ENCODE data around the gene ATP23. TPM values are rescaled to one million over a fixed set of nuclear protein-coding genes. Genes with fewer than 3 reads are reported as not detected.

Gene ATP23
- total RNA-seq, 1 experiment from 2014 or later = 12.8 TPM

GRCh38 chr12:57897286-57897974, 43.9 kb upstream of the ATP23 start:
- Mint-ChIP-seq H3K27me3 (ENCODE audit: unreplicated experiment) (no peaks in the 10 kb centered on the region), H3K9me3 (ENCODE audit: low read depth, unreplicated experiment) (no peaks in the 10 kb centered on the region), H3K27ac (ENCODE audit: unreplicated experiment) (no peak overlapping the region), H3K4me3 (ENCODE audit: low read depth, unreplicated experiment) (peak overlapping the region; percentile 71), H3K4me1 (ENCODE audit: low read depth, unreplicated experiment) (peaks cover 36% of the 10 kb centered on the region), H3K36me3 (ENCODE audit: insufficient read depth, unreplicated experiment) (peaks cover 6% of the 10 kb centered on the region)
- CTCF ChIA-PET = interaction anchor here (0.6 to 2.0 kb wide), 10 partner anchors 20 to 138 kb away, joined by 3 to 7 read pairs (median 4); no protein-coding TSS in a partner anchor
- BruUV-seq (replicated peaks) = no TSS peak
- intact Hi-C loops (cut with micrococcal nuclease; ENCODE audit: unreplicated experiment) = no loop called here
- DNase-seq = no peak
- no peak for TF ChIP-seq CTCF (IDR thresholded peaks at IDR 0.05; ENCODE audit: unreplicated experiment)

GRCh38 chr12:57898308-57898970, 42.9 kb upstream of the ATP23 start:
- no peak for DNase-seq
- CTCF ChIA-PET = interaction anchor here (0.6 to 1.8 kb wide), 4 partner anchors 8 to 61 kb away, joined by 3 to 6 read pairs (median 4); no protein-coding TSS in a partner anchor

GRCh38 chr12:57899010-57899662, 42.2 kb upstream of the ATP23 start:
- CTCF ChIA-PET = interaction anchor here (0.6 to 1.8 kb wide), 5 partner anchors 9 to 62 kb away, joined by 3 to 6 read pairs (median 4); no protein-coding TSS in a partner anchor
- H3K27ac Mint-ChIP-seq (ENCODE audit: unreplicated experiment) = no peak overlapping the region
- no peak overlapping the region for H3K4me3 Mint-ChIP-seq (ENCODE audit: low read depth, unreplicated experiment)
- no TSS peak for BruUV-seq (replicated peaks)
- no peaks in the 10 kb centered on the region for H3K9me3 Mint-ChIP-seq (ENCODE audit: low read depth, unreplicated experiment)
- TF ChIP-seq CTCF (IDR thresholded peaks at IDR 0.05; ENCODE audit: unreplicated experiment) = no peak
- intact Hi-C loops (cut with micrococcal nuclease; ENCODE audit: unreplicated experiment) = no loop called here
- H3K36me3 Mint-ChIP-seq (ENCODE audit: insufficient read depth, unreplicated experiment) = peaks cover 6% of the 10 kb centered on the region
- H3K4me1 Mint-ChIP-seq (ENCODE audit: low read depth, unreplicated experiment) = peaks cover 33% of the 10 kb centered on the region
- DNase-seq = peak; percentile 39
- no peaks in the 10 kb centered on the region for H3K27me3 Mint-ChIP-seq (ENCODE audit: unreplicated experiment)

More at GRCh38 chr12:57898308-57898970, 42.9 kb upstream of the ATP23 start:
- H3K4me1 Mint-ChIP-seq (ENCODE audit: low read depth, unreplicated experiment) = peaks cover 36% of the 10 kb centered on the region
- H3K36me3 Mint-ChIP-seq (ENCODE audit: insufficient read depth, unreplicated experiment) = peaks cover 6% of the 10 kb centered on the region
- no peak for TF ChIP-seq CTCF (IDR thresholded peaks at IDR 0.05; ENCODE audit: unreplicated experiment)
- H3K27ac Mint-ChIP-seq (ENCODE audit: unreplicated experiment) = no peak overlapping the region
- BruUV-seq (replicated peaks) = no TSS peak
- intact Hi-C loops (cut with micrococcal nuclease; ENCODE audit: unreplicated experiment) = no loop called here
- no peak overlapping the region for H3K4me3 Mint-ChIP-seq (ENCODE audit: low read depth, unreplicated experiment)
- H3K9me3 Mint-ChIP-seq (ENCODE audit: low read depth, unreplicated experiment) = no peaks in the 10 kb centered on the region
- H3K27me3 Mint-ChIP-seq (ENCODE audit: unreplicated experiment) = no peaks in the 10 kb centered on the region

- CTCF ChIA-PET = interaction anchor here (1.0 kb wide), 1 partner anchor 12 kb away, joined by 3 read pairs; no protein-coding TSS in a partner anchor
- Mint-ChIP-seq H3K27ac (ENCODE audit: unreplicated experiment) (no peak overlapping the region), H3K36me3 (ENCODE audit: insufficient read depth, unreplicated experiment) (no peaks in the 10 kb centered on the region), H3K4me1 (ENCODE audit: low read depth, unreplicated experiment) (peaks cover 24% of the 10 kb centered on the region), H3K9me3 (ENCODE audit: low read depth, unreplicated experiment) (no peaks in the 10 kb centered on the region), H3K27me3 (ENCODE audit: unreplicated experiment) (peaks cover 23% of the 10 kb centered on the region), H3K4me3 (ENCODE audit: low read depth, unreplicated experiment) (no peak overlapping the region)
- no peak for TF ChIP-seq CTCF (IDR thresholded peaks at IDR 0.05; ENCODE audit: unreplicated experiment)
- intact Hi-C loops (cut with micrococcal nuclease; ENCODE audit: unreplicated experiment) = no loop called here
- DNase-seq = no peak
- BruUV-seq (replicated peaks) = no TSS peak
Measured at GRCh38 chr12:57902478-57902969, 38.8 kb upstream of the ATP23 start.
